AG04449 (cell line): ENCODE data around the gene DSE.

Source experiments
- CTCF ChIA-PET: fragments of 350-600 bp; formaldehyde crosslinking; extraction: SDS; loops from one replicate; lab custom pipeline; 2021; ENCODE audit warnings: antibody characterized with exemption; lab: Yijun Ruan, JAX
- POLR2A ChIA-PET: fragments of 400-600, 350-600 bp; formaldehyde crosslinking; extraction: SDS; loops from one replicate; lab custom pipeline; 2020; ENCODE audit warnings: antibody characterized with exemption, inconsistent platforms; lab: Yijun Ruan, JAX
- DNase-seq: peaks from one replicate; pipeline ENCODE4 v3.0.0-alpha.2; 2010; ENCODE audit warnings: low read depth, low spot score
- H3K4me3 ChIP-seq: 2 replicates; pipeline ENCODE4 v1.5.1; 2011; ENCODE audit warnings: low read depth, mild to moderate bottlenecking, control low read depth, low read length
- TF ChIP-seq, protein P1 (sequence below): IDR thresholded peaks from one replicate; pipeline ENCODE4 v1.5.1; 2011; ENCODE audit warnings: mild to moderate bottlenecking, moderate library complexity, low read length, control low read depth, inconsistent platforms; ENCODE audit not compliant: insufficient read depth; ENCODE audit errors: missing control alignments

The DSE gene

DNA sequence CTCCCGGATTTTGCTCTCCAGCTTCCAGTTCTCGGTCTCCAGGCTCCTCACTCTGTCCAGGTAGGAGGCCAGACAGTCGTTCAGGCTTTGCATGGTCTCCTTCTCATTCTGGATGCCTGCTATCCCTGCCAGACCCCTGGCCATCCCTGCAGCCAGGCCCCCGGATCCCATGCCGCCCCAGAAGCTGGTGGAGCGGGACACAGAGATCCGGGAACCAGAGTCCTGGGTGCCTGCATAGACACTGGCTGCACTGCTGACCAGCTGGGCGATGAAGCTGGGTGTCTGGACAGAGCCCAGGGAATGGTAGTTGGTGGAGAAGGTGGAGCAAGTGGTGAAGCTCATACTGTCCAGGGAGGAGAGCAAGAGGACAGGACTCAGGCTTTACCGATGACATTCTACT, 87.5 kb downstream of the DSE start:
- DNase-seq, result no peak
- TF ChIP-seq, protein P1, sequence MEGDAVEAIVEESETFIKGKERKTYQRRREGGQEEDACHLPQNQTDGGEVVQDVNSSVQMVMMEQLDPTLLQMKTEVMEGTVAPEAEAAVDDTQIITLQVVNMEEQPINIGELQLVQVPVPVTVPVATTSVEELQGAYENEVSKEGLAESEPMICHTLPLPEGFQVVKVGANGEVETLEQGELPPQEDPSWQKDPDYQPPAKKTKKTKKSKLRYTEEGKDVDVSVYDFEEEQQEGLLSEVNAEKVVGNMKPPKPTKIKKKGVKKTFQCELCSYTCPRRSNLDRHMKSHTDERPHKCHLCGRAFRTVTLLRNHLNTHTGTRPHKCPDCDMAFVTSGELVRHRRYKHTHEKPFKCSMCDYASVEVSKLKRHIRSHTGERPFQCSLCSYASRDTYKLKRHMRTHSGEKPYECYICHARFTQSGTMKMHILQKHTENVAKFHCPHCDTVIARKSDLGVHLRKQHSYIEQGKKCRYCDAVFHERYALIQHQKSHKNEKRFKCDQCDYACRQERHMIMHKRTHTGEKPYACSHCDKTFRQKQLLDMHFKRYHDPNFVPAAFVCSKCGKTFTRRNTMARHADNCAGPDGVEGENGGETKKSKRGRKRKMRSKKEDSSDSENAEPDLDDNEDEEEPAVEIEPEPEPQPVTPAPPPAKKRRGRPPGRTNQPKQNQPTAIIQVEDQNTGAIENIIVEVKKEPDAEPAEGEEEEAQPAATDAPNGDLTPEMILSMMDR, result no peak
- POLR2A ChIA-PET, result interaction anchor here (1.2 kb wide), 1 partner anchor 11 kb away, joined by 4 read pairs; no protein-coding TSS in a partner anchor
- CTCF ChIA-PET, result interaction anchor here (0.8 to 1.7 kb wide), 2 partner anchors 74 to 170 kb away, joined by 3 to 6 read pairs; no protein-coding TSS in a partner anchor
- H3K4me3 ChIP-seq, result no peak overlapping the region

DNA sequence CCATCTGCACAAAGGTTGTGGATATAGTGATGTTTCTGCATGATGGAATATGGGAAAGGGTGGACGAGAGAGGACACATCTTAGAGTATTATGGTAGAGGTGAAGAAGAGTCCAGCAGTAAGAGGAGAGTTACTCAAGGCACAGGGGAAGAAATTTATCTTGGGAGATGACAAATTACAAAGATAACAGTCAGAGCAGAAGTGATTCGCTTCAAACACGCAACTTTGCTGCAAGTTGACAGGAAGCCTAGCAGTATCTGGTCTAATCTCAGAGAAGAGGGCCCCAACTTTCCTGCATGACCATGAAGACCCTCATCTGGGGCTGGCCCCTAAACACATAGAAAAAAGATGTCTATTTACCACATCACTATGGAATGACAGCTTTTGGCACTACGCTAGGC, 89.2 kb downstream of the DSE start:
- DNase-seq, result no peak
- TF ChIP-seq, protein P1, result no peak
- CTCF ChIA-PET, result interaction anchor here (0.6 kb wide), 1 partner anchor 14 kb away, joined by 3 read pairs; no protein-coding TSS in a partner anchor
- POLR2A ChIA-PET, result no interaction called here
- no peak overlapping the region for H3K4me3 ChIP-seq

- TF ChIP-seq, protein P1, result no peak
- no peak for DNase-seq
- peak within 1 kb of the TSS; percentile 48 for H3K4me3 ChIP-seq
- POLR2A ChIA-PET, result no interaction called here
- CTCF ChIA-PET, result interaction anchor here (1.2 to 1.3 kb wide), 2 partner anchors 11 to 74 kb away, joined by 4 to 6 read pairs; no protein-coding TSS in a partner anchor
Measured at GRCh38 chr6:116461331-116461931, 90.7 kb downstream of the DSE start, which contains the start of gene CALHM6. TSS of gene CALHM6 (plus strand) at chr6:116461375. CDS start at chr6:116461930, 555 bp downstream.

DNA sequence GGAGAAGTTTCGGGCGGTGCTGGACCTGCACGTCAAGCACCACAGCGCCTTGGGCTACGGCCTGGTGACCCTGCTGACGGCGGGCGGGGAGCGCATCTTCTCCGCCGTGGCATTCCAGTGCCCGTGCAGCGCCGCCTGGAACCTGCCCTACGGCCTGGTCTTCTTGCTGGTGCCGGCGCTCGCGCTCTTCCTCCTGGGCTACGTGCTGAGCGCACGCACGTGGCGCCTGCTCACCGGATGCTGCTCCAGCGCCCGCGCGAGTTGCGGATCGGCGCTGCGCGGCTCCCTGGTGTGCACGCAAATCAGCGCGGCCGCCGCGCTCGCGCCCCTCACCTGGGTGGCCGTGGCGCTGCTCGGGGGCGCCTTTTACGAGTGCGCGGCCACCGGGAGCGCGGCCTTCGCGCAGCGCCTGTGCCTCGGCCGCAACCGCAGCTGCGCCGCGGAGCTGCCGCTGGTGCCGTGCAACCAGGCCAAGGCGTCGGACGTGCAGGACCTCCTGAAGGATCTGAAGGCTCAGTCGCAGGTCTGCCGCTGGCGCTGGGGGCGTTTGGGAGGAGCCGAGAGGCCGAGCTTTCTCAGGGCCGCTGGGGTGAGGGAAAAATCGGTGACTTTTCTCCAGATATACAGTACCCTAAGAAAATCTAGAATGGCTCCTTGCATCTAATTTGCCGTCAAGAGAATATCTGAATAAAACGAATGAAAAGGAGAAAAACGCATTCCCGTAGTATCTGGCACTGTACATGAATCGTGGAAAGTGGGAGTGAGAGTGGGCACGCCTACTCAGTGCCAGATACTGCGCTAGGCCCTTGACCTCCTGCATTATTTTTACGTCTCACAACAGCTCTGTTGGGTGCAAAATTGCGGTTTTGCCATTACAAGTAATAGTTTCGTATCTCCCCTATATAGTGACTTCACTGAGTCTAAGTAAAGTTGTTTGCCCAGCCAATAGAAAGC, 91.5 kb downstream of the DSE start:
- H3K4me3 ChIP-seq, result peak overlapping the region; percentile 48
- POLR2A ChIA-PET, result no interaction called here
- CTCF ChIA-PET, result interaction anchor here (0.9 to 1.6 kb wide), 5 partner anchors 8 to 175 kb away, joined by 3 to 6 read pairs (median 4); partner anchors contain the start of gene CALHM5
- TF ChIP-seq, protein P1, result no peak
- DNase-seq, result no peak

DNA sequence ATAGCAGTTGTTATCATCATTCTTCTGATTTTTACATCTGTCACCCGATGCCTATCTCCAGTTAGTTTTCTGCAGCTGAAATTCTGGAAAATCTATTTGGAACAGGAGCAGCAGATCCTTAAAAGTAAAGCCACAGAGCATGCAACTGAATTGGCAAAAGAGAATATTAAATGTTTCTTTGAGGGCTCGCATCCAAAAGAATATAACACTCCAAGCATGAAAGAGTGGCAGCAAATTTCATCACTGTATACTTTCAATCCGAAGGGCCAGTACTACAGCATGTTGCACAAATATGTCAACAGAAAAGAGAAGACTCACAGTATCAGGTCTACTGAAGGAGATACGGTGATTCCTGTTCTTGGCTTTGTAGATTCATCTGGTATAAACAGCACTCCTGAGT, 92.6 kb downstream of the DSE start:
- no peak for DNase-seq
- POLR2A ChIA-PET, result interaction anchor here (0.6 kb wide), 1 partner anchor 108 kb away, joined by 4 read pairs; no protein-coding TSS in a partner anchor
- no peak overlapping the region for H3K4me3 ChIP-seq
- CTCF ChIA-PET, result interaction anchor here (1.1 to 1.6 kb wide), 5 partner anchors 9 to 49 kb away, joined by 3 to 4 read pairs (median 3); partner anchors contain the start of gene CALHM5
- TF ChIP-seq, protein P1, result no peak
